ENCODE data around the gene NLGN1.
"Not testable (repeated sequence)": the region's sequence is repeated elsewhere in the genome, so short reads cannot be mapped to it uniquely, and the experiment has no call there.

The NLGN1 gene

DNA sequence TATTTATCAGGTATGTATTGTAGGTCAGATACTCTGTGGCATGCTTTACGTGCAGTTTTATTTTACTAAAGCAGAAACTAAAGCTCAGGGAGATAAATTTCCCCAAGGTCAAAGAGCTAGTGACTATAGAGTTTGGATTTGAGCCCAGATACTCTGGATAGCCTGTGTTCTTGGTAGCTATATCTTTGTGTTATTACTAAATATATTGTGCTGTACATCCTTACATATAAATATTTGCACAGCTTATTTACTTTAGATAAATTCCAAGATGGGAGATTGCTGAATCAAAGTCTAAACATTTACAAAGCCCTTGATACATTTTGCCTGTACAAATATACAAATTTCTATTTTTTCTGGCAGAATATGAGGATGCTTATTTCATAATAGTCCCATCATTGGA is 800.7 kb downstream of the NLGN1 start:
- CTCF ChIA-PET = no interaction called here
- DNase-seq (ENCODE audit: extremely low spot score) = no peak
- POLR2A ChIA-PET = no interaction called here
- no peak for TF ChIP-seq FOXK2 (IDR thresholded peaks at IDR 0.05)
- TF ChIP-seq ELF4 (IDR thresholded peaks at IDR 0.05) = no peak
- TF ChIP-seq CTBP1 (IDR thresholded peaks at IDR 0.05; ENCODE audit: borderline replicate concordance) = no peak
- no peak for TF ChIP-seq TARDBP (IDR thresholded peaks at IDR 0.05)
- no peak for TF ChIP-seq SUZ12 (IDR thresholded peaks at IDR 0.05)
- TF ChIP-seq L3MBTL2 (conservative IDR thresholded peaks at IDR 0.05) = no peak
- no peak for TF ChIP-seq ZNF384 (IDR thresholded peaks at IDR 0.05)
- TF ChIP-seq, protein P1, sequence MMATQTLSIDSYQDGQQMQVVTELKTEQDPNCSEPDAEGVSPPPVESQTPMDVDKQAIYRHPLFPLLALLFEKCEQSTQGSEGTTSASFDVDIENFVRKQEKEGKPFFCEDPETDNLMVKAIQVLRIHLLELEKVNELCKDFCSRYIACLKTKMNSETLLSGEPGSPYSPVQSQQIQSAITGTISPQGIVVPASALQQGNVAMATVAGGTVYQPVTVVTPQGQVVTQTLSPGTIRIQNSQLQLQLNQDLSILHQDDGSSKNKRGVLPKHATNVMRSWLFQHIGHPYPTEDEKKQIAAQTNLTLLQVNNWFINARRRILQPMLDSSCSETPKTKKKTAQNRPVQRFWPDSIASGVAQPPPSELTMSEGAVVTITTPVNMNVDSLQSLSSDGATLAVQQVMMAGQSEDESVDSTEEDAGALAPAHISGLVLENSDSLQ (IDR thresholded peaks at IDR 0.05) = no peak
- no peak for TF ChIP-seq SP1 (IDR thresholded peaks at IDR 0.05)
- TF ChIP-seq FOXM1 (IDR thresholded peaks at IDR 0.05; ENCODE audit: borderline replicate concordance) = no peak

DNA sequence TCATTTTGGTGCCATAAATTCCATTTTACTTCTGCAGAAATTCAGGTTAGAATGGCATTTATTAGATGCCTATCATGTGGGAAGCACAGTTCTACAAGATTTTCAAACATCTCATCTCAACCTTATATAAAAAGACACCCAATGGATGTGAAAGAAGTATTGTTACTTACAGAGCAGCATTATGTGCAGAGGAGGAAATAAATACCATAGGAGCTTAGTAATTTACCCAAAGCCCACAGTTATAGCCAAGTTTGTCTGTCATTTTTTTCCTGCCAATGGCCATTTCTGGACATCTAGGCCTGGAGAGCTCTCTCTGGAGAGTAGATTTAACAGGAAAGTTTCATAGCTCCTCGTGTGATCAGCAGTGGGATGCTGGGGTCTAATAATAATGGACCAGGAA is 802.2 kb downstream of the NLGN1 start:
- POLR2A ChIA-PET = no interaction called here

DNA sequence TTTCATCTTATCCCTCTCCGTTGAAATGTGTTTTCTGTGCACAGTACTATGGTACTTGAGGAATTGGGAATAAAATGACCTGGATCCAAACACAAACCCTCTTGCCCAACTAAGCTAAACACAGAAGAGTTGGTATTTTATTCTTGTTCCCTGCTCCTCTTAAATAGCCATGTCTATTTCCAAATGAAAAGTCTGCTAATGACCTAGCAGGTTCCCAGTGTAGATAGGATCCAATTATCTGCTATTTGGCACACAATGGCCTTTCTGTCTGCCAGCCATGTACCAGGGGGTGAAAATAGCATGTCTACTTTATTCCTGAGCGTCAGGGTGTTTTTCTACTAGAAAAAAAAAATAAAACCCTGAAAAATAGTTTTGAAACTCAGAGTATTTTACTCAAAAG is 804.6 kb downstream of the NLGN1 start:
- TF ChIP-seq FOXA1 (IDR thresholded peaks at IDR 0.05) = no peak
- TF ChIP-seq ZNF384 (IDR thresholded peaks at IDR 0.05) = no peak
- TF ChIP-seq ARNT (IDR thresholded peaks at IDR 0.05) = no peak
- TF ChIP-seq FOXM1 (IDR thresholded peaks at IDR 0.05; ENCODE audit: borderline replicate concordance) = no peak
- no peak for TF ChIP-seq BHLHE40 (IDR thresholded peaks at IDR 0.05; ENCODE audit: borderline replicate concordance)
- TF ChIP-seq ELF4 (IDR thresholded peaks at IDR 0.05) = no peak
- no peak for DNase-seq (ENCODE audit: extremely low spot score)
- ChIA-PET POLR2A (no interaction called here), CTCF (no interaction called here)

More for the DNA sequence above, 802.2 kb downstream of the NLGN1 start:
- TF ChIP-seq HDGF (IDR thresholded peaks at IDR 0.05; ENCODE audit: borderline replicate concordance) (no peak), ZNF384 (IDR thresholded peaks at IDR 0.05) (no peak), NFRKB (IDR thresholded peaks at IDR 0.05) (no peak), SP1 (IDR thresholded peaks at IDR 0.05) (no peak), BHLHE40 (IDR thresholded peaks at IDR 0.05; ENCODE audit: borderline replicate concordance) (no peak), FOXM1 (IDR thresholded peaks at IDR 0.05; ENCODE audit: borderline replicate concordance) (no peak), LEF1 (IDR thresholded peaks at IDR 0.05; ENCODE audit: borderline replicate concordance) (no peak), L3MBTL2 (conservative IDR thresholded peaks at IDR 0.05) (no peak), ELF4 (IDR thresholded peaks at IDR 0.05) (no peak), FOXA1 (IDR thresholded peaks at IDR 0.05) (no peak), CTBP1 (IDR thresholded peaks at IDR 0.05; ENCODE audit: borderline replicate concordance) (no peak), TARDBP (IDR thresholded peaks at IDR 0.05) (no peak), SUZ12 (IDR thresholded peaks at IDR 0.05) (no peak), FOXK2 (IDR thresholded peaks at IDR 0.05) (no peak), ARNT (IDR thresholded peaks at IDR 0.05) (no peak)
- TF ChIP-seq, protein P1 (IDR thresholded peaks at IDR 0.05) = no peak
- no peak for DNase-seq (ENCODE audit: extremely low spot score)
- CTCF ChIA-PET = no interaction called here

DNA sequence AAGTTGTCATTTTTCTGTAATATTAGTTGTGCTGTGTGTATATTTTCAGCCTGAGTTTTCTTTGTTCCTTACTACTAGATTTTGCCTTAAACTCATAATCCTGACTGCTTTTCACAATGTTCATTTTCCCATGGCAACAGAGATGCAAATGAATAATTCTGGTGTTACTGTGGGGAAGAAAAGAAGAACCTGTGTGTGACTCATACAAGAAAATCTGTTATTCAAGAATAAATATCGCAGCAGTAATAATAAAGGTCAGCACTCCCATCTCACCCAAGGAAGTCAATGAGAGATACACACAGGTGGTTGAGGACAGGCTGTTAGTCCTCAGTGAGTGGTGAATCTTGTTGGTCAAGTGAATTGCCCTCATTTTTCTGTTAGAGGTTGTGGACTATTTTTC is 805.0 kb downstream of the NLGN1 start:
- POLR2A ChIA-PET = no interaction called here
- TF ChIP-seq HDGF (IDR thresholded peaks at IDR 0.05; ENCODE audit: borderline replicate concordance) = no peak
- no peak for TF ChIP-seq CTBP1 (IDR thresholded peaks at IDR 0.05; ENCODE audit: borderline replicate concordance)
- TF ChIP-seq LEF1 (IDR thresholded peaks at IDR 0.05; ENCODE audit: borderline replicate concordance) = no peak
- TF ChIP-seq L3MBTL2 (conservative IDR thresholded peaks at IDR 0.05) = no peak
- TF ChIP-seq TARDBP (IDR thresholded peaks at IDR 0.05) = no peak
- TF ChIP-seq ARNT (IDR thresholded peaks at IDR 0.05) = no peak
- TF ChIP-seq FOXM1 (IDR thresholded peaks at IDR 0.05; ENCODE audit: borderline replicate concordance) = no peak
- DNase-seq (ENCODE audit: extremely low spot score) = no peak
- CTCF ChIA-PET = no interaction called here

DNA sequence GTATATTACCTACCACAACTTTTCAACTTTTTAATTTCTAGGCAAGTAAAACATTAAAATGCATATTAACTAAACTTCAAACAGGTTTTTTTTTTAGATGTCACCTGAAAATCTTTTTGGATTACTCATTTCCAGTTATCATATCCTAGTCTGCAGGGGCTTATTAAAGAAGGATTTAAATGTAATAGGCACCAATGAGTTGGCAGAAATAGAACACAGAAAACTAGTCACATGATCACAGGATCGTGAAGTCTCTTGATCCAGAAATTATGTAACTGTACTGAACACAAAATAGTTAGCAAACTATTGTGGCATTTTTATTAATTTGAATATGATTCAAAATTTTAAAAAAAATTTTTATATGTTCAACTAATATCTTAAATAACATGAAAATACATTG is 807.2 kb downstream of the NLGN1 start:
- ChIA-PET POLR2A (no interaction called here), CTCF (no interaction called here)
- TF ChIP-seq, protein P1 (IDR thresholded peaks at IDR 0.05) = no peak
- no peak for DNase-seq (ENCODE audit: extremely low spot score)

DNA sequence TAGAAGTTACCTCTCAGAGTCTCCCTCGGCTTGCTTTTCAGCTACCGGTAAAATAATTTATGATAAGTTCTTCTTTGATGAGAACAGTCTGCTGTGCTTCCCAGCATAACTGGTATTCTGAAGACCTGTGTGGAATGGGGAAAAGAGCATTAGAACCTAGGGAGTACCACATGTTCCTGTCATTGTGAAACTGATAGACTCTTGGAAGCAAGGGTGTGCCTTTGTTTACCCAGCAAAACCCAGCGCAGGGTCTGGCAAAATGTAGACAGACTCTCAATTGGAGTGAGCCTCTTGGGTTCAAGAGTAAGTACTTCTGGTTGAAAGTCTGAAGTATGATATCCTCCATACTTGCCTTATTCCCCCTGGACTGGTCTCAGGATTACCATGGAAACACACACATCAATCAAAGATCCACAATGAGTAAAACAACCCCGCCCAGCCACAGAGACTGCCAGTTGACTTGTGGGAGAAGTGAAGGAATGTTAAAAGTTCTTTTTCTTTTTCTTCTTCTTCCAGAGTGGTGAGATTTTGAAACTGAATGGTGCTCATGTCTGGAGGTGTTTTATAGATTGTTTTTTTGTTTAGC is 809.2 kb downstream of the NLGN1 start:
- POLR2A ChIA-PET = no interaction called here
- no peak for DNase-seq (ENCODE audit: extremely low spot score)
- CTCF ChIA-PET = no interaction called here
- TF ChIP-seq, protein P1 (IDR thresholded peaks at IDR 0.05) = peak; percentile 55
- no peak for TF ChIP-seq HDGF (IDR thresholded peaks at IDR 0.05; ENCODE audit: borderline replicate concordance)

DNA sequence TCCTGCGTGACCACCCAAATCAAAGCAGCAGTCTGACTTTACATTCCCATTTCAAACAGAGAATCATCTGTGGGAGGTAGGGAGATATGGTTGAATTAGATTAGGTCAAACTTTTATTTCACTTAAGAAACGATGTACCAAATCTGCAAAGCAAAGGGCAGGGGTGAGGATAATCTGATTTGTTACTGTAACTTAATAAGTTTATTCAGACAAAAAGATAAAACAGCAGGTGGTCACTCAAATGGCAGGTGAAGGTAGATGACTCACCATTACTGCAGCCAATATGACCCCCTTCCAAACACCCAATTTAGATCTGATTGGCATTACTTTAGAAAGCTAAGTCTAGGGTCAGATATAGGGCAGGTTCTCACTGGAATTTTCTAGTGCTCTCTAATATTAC is 810.6 kb downstream of the NLGN1 start:
- ChIA-PET CTCF (no interaction called here), POLR2A (no interaction called here)
- TF ChIP-seq FOXA1 (IDR thresholded peaks at IDR 0.05) = no peak
- TF ChIP-seq LEF1 (IDR thresholded peaks at IDR 0.05; ENCODE audit: borderline replicate concordance) = no peak
- TF ChIP-seq ARNT (IDR thresholded peaks at IDR 0.05) = no peak
- TF ChIP-seq TARDBP (IDR thresholded peaks at IDR 0.05) = no peak
- TF ChIP-seq BHLHE40 (IDR thresholded peaks at IDR 0.05; ENCODE audit: borderline replicate concordance) = no peak
- TF ChIP-seq, protein P1 (IDR thresholded peaks at IDR 0.05) = no peak
- no peak for TF ChIP-seq FOXK2 (IDR thresholded peaks at IDR 0.05)
- no peak for TF ChIP-seq HDGF (IDR thresholded peaks at IDR 0.05; ENCODE audit: borderline replicate concordance)
- no peak for TF ChIP-seq ELF4 (IDR thresholded peaks at IDR 0.05)
- TF ChIP-seq L3MBTL2 (conservative IDR thresholded peaks at IDR 0.05) = no peak
- TF ChIP-seq SP1 (IDR thresholded peaks at IDR 0.05) = no peak
- TF ChIP-seq NFRKB (IDR thresholded peaks at IDR 0.05) = no peak
- TF ChIP-seq ZNF384 (IDR thresholded peaks at IDR 0.05) = no peak
- TF ChIP-seq SUZ12 (IDR thresholded peaks at IDR 0.05) = no peak
- no peak for TF ChIP-seq FOXM1 (IDR thresholded peaks at IDR 0.05; ENCODE audit: borderline replicate concordance)
- no peak for TF ChIP-seq CTBP1 (IDR thresholded peaks at IDR 0.05; ENCODE audit: borderline replicate concordance)
- DNase-seq (ENCODE audit: extremely low spot score) = no peak

DNA sequence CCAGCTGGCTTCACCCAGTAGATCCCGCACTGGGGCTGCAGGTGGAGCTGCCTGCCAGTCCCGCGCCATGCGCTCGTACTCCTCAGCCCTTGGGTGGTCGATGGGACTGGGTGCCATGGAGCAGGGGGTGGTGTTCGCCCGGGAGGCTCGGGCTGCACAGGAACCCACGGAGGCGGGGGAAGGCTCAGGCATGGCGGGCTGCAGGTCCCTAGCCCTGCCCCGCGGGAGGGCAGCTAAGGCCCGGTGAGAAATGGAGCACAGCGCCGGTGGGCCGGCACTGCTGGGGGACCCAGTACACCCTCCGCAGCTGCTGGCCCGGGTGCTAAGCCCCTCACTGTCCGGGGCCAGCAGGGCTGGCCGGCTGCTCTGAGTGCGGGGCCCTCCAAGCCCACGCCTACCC is 814.4 kb downstream of the NLGN1 start:
- DNase-seq (ENCODE audit: extremely low spot score); POLR2A ChIA-PET; CTCF ChIA-PET: not testable (repeated sequence)
